ENCODE results near the gene TEX52. TPM values are rescaled to one million over a fixed set of nuclear protein-coding genes. Genes with fewer than 3 reads are reported as not detected.

The TEX52 gene
- total and polyA plus RNA-seq, 4 donors = not detected

DNA sequence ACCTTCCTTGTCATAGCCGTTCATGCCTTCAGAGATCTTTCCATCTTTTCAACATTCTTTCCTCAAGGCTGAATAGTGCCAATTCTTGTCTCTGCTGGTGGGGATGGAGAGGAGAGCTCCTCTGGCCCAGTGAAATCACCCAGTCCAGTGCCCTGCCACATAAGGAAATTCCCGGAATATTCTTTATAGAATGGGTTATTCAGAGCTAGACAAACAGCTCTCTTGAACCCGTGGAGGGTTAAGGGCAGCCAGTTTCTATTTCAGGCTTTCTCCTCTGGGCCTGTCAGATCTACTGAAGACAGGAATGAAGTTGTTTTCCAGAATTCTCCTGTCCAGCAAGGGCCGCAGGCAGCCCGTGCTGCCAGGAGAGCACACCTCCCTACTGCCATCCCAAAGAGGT, 13.9 kb downstream of the TEX52 start:
- Histone ChIP-seq H3K9me3 (ENCODE audit: control insufficient read depth in 4 of 4, low read length in 3 of 4) (no peaks in the 10 kb centered on the region), H3K4me3 (ENCODE audit: low read depth in 1 of 3, low read length in 3 of 3) (no peak overlapping the region), H3K27me3 (ENCODE audit: control insufficient read depth in 4 of 4, insufficient read depth in 4 of 4, low read length in 3 of 4) (no peaks in the 10 kb centered on the region), H3K4me1 (ENCODE audit: control insufficient read depth in 4 of 4, insufficient read depth in 4 of 4, low read length in 3 of 4) (no peaks in the 10 kb centered on the region), H3K36me3 (ENCODE audit: control insufficient read depth in 4 of 4, insufficient read depth in 3 of 4, low read depth in 1 of 4, low read length in 3 of 4) (peaks cover 2 to 16% (median 4%) of the 10 kb centered on the region in 4 donors), H3K27ac (ENCODE audit: low read depth in 1 of 2, low read length in 2 of 2) (no peak overlapping the region), H3K9ac (ENCODE audit: low read depth in 1 of 2, low read length in 2 of 2) (no peak overlapping the region)
- DNase-seq (ENCODE audit: low spot score) = no peak
- TF ChIP-seq RXRA (IDR thresholded peaks at IDR 0.05) = no peak
- no peak for TF ChIP-seq JUND (IDR thresholded peaks at IDR 0.05)
- TF ChIP-seq TAF1 (conservative IDR thresholded peaks at IDR 0.05) = no peak
- TF ChIP-seq, protein P1, sequence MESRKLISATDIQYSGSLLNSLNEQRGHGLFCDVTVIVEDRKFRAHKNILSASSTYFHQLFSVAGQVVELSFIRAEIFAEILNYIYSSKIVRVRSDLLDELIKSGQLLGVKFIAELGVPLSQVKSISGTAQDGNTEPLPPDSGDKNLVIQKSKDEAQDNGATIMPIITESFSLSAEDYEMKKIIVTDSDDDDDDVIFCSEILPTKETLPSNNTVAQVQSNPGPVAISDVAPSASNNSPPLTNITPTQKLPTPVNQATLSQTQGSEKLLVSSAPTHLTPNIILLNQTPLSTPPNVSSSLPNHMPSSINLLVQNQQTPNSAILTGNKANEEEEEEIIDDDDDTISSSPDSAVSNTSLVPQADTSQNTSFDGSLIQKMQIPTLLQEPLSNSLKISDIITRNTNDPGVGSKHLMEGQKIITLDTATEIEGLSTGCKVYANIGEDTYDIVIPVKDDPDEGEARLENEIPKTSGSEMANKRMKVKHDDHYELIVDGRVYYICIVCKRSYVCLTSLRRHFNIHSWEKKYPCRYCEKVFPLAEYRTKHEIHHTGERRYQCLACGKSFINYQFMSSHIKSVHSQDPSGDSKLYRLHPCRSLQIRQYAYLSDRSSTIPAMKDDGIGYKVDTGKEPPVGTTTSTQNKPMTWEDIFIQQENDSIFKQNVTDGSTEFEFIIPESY (IDR thresholded peaks at IDR 0.05) = no peak
- no peak for TF ChIP-seq HNF4A (conservative IDR thresholded peaks at IDR 0.05)
- no peak for TF ChIP-seq HNF4G (IDR thresholded peaks at IDR 0.05)
- TF ChIP-seq YY1 (IDR thresholded peaks at IDR 0.05) = no peak
- TF ChIP-seq, protein P2, sequence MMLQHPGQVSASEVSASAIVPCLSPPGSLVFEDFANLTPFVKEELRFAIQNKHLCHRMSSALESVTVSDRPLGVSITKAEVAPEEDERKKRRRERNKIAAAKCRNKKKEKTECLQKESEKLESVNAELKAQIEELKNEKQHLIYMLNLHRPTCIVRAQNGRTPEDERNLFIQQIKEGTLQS (IDR thresholded peaks at IDR 0.05) = no peak
- TF ChIP-seq, protein P3, sequence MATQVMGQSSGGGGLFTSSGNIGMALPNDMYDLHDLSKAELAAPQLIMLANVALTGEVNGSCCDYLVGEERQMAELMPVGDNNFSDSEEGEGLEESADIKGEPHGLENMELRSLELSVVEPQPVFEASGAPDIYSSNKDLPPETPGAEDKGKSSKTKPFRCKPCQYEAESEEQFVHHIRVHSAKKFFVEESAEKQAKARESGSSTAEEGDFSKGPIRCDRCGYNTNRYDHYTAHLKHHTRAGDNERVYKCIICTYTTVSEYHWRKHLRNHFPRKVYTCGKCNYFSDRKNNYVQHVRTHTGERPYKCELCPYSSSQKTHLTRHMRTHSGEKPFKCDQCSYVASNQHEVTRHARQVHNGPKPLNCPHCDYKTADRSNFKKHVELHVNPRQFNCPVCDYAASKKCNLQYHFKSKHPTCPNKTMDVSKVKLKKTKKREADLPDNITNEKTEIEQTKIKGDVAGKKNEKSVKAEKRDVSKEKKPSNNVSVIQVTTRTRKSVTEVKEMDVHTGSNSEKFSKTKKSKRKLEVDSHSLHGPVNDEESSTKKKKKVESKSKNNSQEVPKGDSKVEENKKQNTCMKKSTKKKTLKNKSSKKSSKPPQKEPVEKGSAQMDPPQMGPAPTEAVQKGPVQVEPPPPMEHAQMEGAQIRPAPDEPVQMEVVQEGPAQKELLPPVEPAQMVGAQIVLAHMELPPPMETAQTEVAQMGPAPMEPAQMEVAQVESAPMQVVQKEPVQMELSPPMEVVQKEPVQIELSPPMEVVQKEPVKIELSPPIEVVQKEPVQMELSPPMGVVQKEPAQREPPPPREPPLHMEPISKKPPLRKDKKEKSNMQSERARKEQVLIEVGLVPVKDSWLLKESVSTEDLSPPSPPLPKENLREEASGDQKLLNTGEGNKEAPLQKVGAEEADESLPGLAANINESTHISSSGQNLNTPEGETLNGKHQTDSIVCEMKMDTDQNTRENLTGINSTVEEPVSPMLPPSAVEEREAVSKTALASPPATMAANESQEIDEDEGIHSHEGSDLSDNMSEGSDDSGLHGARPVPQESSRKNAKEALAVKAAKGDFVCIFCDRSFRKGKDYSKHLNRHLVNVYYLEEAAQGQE (IDR thresholded peaks at IDR 0.05) = no peak
- TF ChIP-seq FOXA2 (IDR thresholded peaks at IDR 0.05) = no peak
- no peak for TF ChIP-seq NR2F2 (IDR thresholded peaks at IDR 0.05)
- TF ChIP-seq GABPA (IDR thresholded peaks at IDR 0.05 in 1 of 2, conservative IDR thresholded peaks at IDR 0.05 in 1 of 2) = no peak
- TF ChIP-seq, protein P4, sequence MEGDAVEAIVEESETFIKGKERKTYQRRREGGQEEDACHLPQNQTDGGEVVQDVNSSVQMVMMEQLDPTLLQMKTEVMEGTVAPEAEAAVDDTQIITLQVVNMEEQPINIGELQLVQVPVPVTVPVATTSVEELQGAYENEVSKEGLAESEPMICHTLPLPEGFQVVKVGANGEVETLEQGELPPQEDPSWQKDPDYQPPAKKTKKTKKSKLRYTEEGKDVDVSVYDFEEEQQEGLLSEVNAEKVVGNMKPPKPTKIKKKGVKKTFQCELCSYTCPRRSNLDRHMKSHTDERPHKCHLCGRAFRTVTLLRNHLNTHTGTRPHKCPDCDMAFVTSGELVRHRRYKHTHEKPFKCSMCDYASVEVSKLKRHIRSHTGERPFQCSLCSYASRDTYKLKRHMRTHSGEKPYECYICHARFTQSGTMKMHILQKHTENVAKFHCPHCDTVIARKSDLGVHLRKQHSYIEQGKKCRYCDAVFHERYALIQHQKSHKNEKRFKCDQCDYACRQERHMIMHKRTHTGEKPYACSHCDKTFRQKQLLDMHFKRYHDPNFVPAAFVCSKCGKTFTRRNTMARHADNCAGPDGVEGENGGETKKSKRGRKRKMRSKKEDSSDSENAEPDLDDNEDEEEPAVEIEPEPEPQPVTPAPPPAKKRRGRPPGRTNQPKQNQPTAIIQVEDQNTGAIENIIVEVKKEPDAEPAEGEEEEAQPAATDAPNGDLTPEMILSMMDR (IDR thresholded peaks at IDR 0.05; ENCODE audit: low read depth, low read length, missing input control) = no peak
- TF ChIP-seq, protein P5, sequence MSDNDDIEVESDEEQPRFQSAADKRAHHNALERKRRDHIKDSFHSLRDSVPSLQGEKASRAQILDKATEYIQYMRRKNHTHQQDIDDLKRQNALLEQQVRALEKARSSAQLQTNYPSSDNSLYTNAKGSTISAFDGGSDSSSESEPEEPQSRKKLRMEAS (IDR thresholded peaks at IDR 0.05) = no peak
- no peak for TF ChIP-seq EGR1 (IDR thresholded peaks at IDR 0.05; ENCODE audit: low read depth in 2 of 2)
- no peak for TF ChIP-seq SP1 (IDR thresholded peaks at IDR 0.05)
- no peak for TF ChIP-seq RAD21 (IDR thresholded peaks at IDR 0.05)
- no peak for TF ChIP-seq FOXA1 (IDR thresholded peaks at IDR 0.05)
- WGBS = 87% methylated on average over 5 of the region's 5 CpGs

All from liver (tissue), 9 donors.